Activated T-helper 1 cell treated with anti-CD3 and anti-CD28 coated beads, Interleukin-12 subunit alpha, Interleukin-12 subunit beta, Interleukin-2, Interleukin-4 antibody, amounts not matched to agents 30 ng/mL and 10 ng/mL and 1 ng/mL, durations not matched to agents 14 hours and 24 hours and 36 hours (primary cell): ENCODE data around the gene TPRX1. TPM values are rescaled to one million over a fixed set of nuclear protein-coding genes. Genes with fewer than 3 reads are reported as not detected.
"Not testable (repeated sequence)": the region's sequence is repeated elsewhere in the genome, so short reads cannot be mapped to it uniquely, and the experiment has no call there.

Experiments used
- DNase-seq: peaks from one replicate; pipeline ENCODE4 v3.0.0; 2021; ENCODE audit warnings: low spot score
- H3K27ac Mint-ChIP-seq: one replicate; pipeline ENCODE4 v1.8.0; 2021; ENCODE audit warnings: mild to moderate bottlenecking, mixed read lengths
- H3K27me3 Mint-ChIP-seq: one replicate; pipeline ENCODE4 v1.8.0; 2022; ENCODE audit warnings: mild to moderate bottlenecking, moderate library complexity, mixed read lengths; ENCODE audit not compliant: insufficient read depth
- H3K36me3 Mint-ChIP-seq: one replicate; pipeline ENCODE4 v1.8.0; 2021; ENCODE audit warnings: low read depth, mixed read lengths
- H3K4me1 Mint-ChIP-seq: one replicate; pipeline ENCODE4 v1.8.0; 2021; ENCODE audit warnings: low read depth, mixed read lengths
- H3K4me3 Mint-ChIP-seq: one replicate; pipeline ENCODE4 v1.8.0; 2021; ENCODE audit warnings: mild to moderate bottlenecking, moderate library complexity, mixed read lengths
- H3K9me3 Mint-ChIP-seq: one replicate; pipeline ENCODE4 v1.8.0; 2021; ENCODE audit warnings: mixed read lengths
- intact Hi-C: fragments of 100-400 bp; cut with micrococcal nuclease; formaldehyde crosslinking; loops from one replicate; pipeline ENCODE4 v1.15.1; 2024
- total RNA-seq: library from RNA; stranded (reverse); gene quantifications from 2 replicates; pipeline ENCODE4 v1.2.3, GENCODE V29; 2022

Gene TPRX1, protein sequence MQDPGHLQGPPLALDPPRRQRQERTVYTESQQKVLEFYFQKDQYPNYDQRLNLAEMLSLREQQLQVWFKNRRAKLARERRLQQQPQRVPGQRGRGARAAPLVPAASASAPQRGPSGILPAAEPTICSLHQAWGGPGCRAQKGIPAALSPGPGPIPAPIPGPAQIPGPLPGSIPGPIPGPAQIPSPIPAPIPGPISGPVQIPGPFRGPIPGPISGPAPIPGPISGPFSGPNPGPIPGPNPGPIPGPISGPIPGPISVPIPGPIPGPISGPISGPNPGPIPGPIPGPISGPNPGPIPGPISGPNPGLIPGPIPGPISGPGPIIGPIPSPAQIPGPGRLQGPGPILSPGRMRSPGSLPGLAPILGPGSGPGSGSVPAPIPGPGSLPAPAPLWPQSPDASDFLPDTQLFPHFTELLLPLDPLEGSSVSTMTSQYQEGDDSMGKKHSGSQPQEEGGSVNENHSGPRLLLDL
- not detected in 2 replicates for total RNA-seq

DNA sequence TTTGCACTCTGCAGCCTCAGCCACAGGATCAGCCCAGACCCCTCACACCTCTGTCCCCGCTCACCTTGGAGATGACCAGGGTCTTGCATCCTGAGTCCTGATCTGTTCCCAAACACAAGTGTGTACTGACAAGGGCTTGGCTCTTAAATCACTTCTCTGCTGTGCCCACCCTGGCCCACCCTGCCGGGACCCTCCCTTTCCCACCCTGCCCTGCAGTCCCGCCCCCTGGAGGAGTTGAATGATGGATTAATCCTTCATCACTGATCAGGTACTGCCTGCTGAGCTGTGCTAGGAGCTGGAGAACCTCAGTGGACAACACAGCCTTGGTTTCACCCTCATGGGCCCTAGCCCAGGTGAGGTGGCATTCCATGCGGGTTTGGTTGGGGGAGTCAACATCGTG lies at the start of gene TPRX1:
Gene TPRX1, minus strand, starts transcription at position 101 of the 400 bp plus-strand sequence. Its CDS starts 12 bp downstream, at position 89.
- H3K4me1 Mint-ChIP-seq, intact Hi-C loops, H3K27ac Mint-ChIP-seq, H3K4me3 Mint-ChIP-seq, H3K27me3 Mint-ChIP-seq, H3K9me3 Mint-ChIP-seq, H3K36me3 Mint-ChIP-seq, DNase-seq: not testable (repeated sequence)

DNA sequence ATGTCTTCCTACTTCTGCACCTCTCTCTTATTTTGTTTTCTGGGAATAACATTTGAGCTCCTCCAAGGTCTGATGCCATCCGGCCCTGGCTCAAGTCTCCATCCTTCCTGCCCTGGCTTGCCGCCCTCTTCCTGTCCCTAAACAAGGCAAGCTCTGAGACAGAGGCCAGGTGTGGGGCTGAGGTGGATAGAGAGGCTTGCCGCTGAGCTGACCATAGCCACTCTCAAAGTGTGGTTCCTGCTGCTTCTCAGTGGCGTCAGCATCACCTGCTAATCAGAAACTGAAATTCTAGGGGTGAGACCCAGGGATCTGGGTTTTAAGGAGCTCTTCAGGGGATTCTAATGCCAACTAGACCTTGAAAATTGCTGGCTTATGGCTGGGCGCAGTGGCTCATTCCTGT lies 48.7 kb upstream of the TPRX1 start:
- no peaks in the 10 kb centered on the region for H3K36me3 Mint-ChIP-seq
- no peak for DNase-seq
- peaks cover 17% of the 10 kb centered on the region for H3K27me3 Mint-ChIP-seq
- no peaks in the 10 kb centered on the region for H3K9me3 Mint-ChIP-seq
- intact Hi-C loops = no loop called here
- H3K27ac Mint-ChIP-seq = no peak overlapping the region
- H3K4me1 Mint-ChIP-seq = no peaks in the 10 kb centered on the region
- no peak overlapping the region for H3K4me3 Mint-ChIP-seq

DNA sequence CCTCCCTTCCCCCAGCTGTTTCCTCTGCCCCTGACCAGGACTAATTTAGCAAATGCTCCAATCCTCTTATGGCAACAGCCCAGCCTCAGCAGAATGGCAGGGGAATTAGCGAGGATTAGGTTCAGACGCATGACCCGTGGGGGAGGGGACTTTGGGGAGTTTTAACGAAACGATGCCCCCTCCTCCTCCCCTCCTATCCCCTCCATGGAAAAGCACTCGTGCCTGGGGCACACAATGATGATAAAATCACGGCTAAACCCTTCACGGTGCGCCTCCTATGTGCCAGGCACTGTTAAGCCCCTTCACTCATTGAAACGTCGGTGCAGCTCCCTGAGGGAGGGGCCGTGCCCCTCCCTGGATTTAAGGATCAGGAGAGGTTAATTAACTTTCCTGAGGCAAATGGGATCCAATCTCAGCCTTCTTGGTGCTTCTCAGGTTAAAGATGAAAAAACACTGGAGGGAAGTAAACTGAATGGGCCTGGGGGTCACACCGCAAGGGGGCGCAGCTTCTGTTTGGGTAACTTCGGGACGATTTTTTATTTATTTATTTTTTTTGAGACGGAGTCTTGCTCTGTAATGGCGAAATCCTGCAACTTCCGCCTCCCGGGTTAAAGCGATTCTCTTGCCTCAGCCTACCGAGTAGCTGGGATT lies 44.6 kb upstream of the TPRX1 start:
- intact Hi-C loops = no loop called here
- no peak for DNase-seq
- Mint-ChIP-seq H3K4me3 (no peak overlapping the region), H3K4me1 (no peaks in the 10 kb centered on the region), H3K27ac (no peak overlapping the region), H3K36me3 (no peaks in the 10 kb centered on the region), H3K9me3 (no peaks in the 10 kb centered on the region), H3K27me3 (peaks cover 20% of the 10 kb centered on the region)

DNA sequence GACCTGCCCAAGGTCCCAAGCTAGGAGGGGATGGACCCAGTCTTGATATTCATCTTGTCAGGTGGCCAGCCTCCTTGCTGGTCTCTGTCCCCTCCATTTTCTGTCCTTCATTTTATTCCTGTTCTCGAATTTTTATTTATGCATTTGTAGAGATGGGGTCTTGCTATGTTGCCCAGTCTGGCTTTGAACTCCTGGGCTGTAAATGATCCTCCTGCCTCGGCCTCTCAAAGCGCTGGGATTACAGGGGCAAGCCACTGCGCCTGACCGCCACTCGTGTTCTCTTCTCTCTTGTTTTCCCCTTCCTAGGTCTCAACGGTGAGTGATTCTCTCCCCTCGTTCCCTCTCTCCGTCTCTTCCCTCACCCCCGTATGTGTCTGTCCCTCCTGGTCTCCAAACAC lies 44.1 kb upstream of the TPRX1 start:
- no peak overlapping the region for H3K4me3 Mint-ChIP-seq
- DNase-seq = no peak
- H3K27ac Mint-ChIP-seq = no peak overlapping the region
- H3K4me1 Mint-ChIP-seq = no peaks in the 10 kb centered on the region
- H3K9me3 Mint-ChIP-seq = no peaks in the 10 kb centered on the region
- peaks cover 20% of the 10 kb centered on the region for H3K27me3 Mint-ChIP-seq
- intact Hi-C loops = no loop called here
- H3K36me3 Mint-ChIP-seq = no peaks in the 10 kb centered on the region

DNA sequence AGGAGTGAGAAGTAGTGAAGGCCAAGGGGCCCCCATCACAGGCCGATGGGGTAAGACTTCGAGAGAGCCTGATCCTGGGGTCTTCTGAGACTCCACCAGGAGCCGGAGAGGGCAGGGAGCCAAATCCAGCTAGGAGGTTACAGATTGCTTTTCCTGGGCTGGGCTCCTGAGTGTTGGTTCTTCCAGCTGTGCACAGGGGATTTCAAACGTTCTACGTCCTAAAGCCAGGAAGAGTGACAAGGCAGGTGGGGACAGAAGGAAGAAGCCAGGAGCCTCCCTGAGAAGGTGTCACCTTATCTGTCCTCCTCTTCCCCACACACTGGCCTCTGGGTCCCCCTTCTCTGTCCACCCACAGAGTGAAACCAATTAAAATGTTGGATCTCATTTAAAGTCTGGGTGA lies 38.6 kb upstream of the TPRX1 start:
- Mint-ChIP-seq H3K27me3 (peaks cover 5% of the 10 kb centered on the region), H3K27ac (no peak overlapping the region), H3K9me3 (no peaks in the 10 kb centered on the region), H3K4me3 (no peak overlapping the region), H3K4me1 (no peaks in the 10 kb centered on the region), H3K36me3 (no peaks in the 10 kb centered on the region)
- no peak for DNase-seq
- intact Hi-C loops = no loop called here

DNA sequence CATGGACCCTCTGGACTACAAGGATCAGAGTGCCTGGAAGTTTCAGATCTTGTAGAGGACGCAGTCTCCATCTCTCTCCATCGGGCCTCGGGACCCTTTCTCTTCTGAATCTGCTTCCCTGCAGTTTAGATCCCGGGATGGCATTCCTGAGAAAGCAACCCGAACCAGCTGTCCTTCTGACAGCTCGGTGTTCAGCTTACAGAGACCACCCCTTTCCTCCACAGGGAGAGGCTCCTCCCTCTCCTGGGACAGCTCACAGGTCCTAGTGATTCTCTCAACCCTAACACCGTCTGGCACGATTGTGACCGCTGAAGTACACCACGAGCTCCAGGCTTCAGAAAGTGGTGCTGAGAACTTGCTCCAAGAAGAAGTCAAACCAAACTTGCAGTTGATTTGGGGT lies 35.6 kb upstream of the TPRX1 start:
- H3K27me3 Mint-ChIP-seq = peaks cover 3% of the 10 kb centered on the region
- H3K36me3 Mint-ChIP-seq = no peaks in the 10 kb centered on the region
- no peaks in the 10 kb centered on the region for H3K9me3 Mint-ChIP-seq
- H3K4me1 Mint-ChIP-seq = no peaks in the 10 kb centered on the region
- H3K4me3 Mint-ChIP-seq = no peak overlapping the region
- intact Hi-C loops = no loop called here
- no peak for DNase-seq
- no peak overlapping the region for H3K27ac Mint-ChIP-seq

DNA sequence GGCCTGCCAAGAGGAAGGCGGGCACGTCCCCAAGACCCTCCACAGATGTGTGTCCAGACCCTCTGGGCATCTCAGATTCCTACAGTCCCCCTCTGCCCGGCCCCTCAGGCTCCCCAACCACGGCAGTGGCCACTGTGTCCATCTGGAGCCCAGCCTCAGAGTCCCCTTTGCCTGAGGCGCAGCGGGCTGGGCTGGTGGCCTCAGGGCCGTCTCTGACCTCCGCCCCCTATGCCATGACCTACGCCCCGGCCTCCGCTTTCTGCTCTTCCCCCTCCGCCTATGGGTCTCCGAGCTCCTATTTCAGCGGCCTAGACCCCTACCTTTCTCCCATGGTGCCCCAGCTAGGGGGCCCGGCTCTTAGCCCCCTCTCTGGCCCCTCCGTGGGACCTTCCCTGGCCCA lies 35.1 kb upstream of the TPRX1 start:
- no peak overlapping the region for H3K4me3 Mint-ChIP-seq
- H3K4me1 Mint-ChIP-seq = no peaks in the 10 kb centered on the region
- intact Hi-C loops = no loop called here
- H3K36me3 Mint-ChIP-seq = no peaks in the 10 kb centered on the region
- no peaks in the 10 kb centered on the region for H3K9me3 Mint-ChIP-seq
- DNase-seq = no peak
- H3K27ac Mint-ChIP-seq = no peak overlapping the region
- H3K27me3 Mint-ChIP-seq = peaks cover 3% of the 10 kb centered on the region

DNA sequence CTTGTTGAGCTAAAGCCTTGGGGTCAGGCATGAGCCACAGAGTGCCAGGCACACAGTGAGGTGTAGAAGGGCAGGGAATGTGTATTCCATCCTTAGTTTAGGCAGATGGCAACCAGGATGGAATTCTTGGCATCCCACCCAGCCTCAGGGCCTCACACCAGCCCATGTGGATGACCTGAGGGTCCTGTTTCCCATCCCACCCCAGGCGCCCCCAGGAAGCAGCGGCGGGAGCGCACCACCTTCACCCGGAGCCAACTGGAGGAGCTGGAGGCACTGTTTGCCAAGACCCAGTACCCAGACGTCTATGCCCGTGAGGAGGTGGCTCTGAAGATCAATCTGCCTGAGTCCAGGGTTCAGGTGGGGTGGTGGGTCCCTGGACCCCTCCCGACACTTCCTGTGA lies 31.7 kb upstream of the TPRX1 start:
- no peak for DNase-seq
- H3K27ac Mint-ChIP-seq = no peak overlapping the region
- no peaks in the 10 kb centered on the region for H3K4me1 Mint-ChIP-seq
- no peak overlapping the region for H3K4me3 Mint-ChIP-seq
- intact Hi-C loops = no loop called here
- H3K9me3 Mint-ChIP-seq = no peaks in the 10 kb centered on the region
- no peaks in the 10 kb centered on the region for H3K36me3 Mint-ChIP-seq
- no peaks in the 10 kb centered on the region for H3K27me3 Mint-ChIP-seq

DNA sequence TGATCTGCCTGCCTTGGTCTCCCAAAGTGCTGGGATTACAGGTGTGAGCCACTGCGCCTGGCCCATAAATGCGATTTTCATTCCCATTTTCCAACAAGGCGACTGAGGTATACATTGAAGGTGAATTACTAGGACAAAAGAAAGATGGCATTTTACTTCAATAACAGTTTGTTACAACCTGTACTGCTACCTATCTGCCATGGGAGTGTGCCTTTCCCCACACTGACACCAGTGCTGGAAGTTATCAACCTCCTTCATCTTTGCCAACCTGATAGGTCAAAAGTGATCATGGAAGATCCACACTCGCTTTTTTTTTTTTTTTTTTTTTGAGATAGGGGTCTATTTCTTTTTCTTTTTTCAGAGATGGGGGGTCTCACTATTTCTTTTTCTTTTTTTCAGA lies 28.4 kb upstream of the TPRX1 start:
- intact Hi-C loops = no loop called here
- Mint-ChIP-seq H3K27ac (no peak overlapping the region), H3K36me3 (no peaks in the 10 kb centered on the region), H3K4me1 (no peaks in the 10 kb centered on the region), H3K9me3 (no peaks in the 10 kb centered on the region), H3K27me3 (peaks cover 2% of the 10 kb centered on the region), H3K4me3 (no peak overlapping the region)
- no peak for DNase-seq

DNA sequence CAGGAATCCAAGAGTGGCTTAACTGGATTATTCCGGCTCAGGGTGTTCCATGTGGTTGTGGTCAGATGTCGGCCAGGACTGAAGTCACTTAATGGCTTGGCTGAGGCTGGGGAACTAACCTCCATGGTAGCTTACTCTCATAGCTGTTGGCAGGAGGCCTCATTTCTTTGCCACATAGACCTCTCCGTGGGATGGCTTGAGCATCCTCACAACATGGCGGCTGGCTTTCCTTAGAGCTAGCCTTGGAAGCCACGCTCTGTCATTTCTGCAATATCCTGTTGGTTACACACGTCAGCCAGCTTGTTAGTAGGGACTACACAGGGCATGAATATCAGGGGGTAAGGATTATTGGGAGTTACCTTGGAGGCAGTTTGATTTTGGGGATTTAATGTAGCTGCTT lies 22.4 kb upstream of the TPRX1 start:
- Mint-ChIP-seq H3K9me3 (no peaks in the 10 kb centered on the region), H3K4me3 (no peak overlapping the region), H3K36me3 (no peaks in the 10 kb centered on the region), H3K27me3 (peaks cover 3% of the 10 kb centered on the region), H3K27ac (no peak overlapping the region), H3K4me1 (no peaks in the 10 kb centered on the region)
- intact Hi-C loops = no loop called here
- DNase-seq = no peak

DNA sequence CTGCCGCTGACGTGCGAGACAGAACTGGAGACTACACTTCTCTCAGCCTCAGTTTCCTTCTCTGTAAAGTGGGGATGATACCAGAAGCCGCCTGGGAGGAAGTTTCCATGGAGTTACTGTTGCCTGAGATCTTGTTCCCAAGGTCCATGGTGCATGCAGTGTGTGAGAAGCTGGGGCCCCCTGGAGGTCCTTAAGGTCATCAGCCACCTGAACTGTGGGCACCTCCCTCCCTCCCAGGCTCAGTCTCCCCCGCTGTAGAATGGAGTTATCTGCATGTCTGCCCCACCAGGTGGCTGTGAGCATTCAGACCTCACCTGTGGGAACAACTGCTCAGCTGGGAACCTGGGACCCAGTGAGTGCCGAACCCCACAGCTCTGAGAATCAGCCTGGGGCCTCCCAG lies 20.0 kb upstream of the TPRX1 start:
- Mint-ChIP-seq H3K27me3 (peaks cover 10% of the 10 kb centered on the region), H3K9me3 (no peaks in the 10 kb centered on the region), H3K36me3 (no peaks in the 10 kb centered on the region), H3K27ac (no peak overlapping the region), H3K4me3 (no peak overlapping the region), H3K4me1 (no peaks in the 10 kb centered on the region)
- DNase-seq = no peak
- intact Hi-C loops = no loop called here

DNA sequence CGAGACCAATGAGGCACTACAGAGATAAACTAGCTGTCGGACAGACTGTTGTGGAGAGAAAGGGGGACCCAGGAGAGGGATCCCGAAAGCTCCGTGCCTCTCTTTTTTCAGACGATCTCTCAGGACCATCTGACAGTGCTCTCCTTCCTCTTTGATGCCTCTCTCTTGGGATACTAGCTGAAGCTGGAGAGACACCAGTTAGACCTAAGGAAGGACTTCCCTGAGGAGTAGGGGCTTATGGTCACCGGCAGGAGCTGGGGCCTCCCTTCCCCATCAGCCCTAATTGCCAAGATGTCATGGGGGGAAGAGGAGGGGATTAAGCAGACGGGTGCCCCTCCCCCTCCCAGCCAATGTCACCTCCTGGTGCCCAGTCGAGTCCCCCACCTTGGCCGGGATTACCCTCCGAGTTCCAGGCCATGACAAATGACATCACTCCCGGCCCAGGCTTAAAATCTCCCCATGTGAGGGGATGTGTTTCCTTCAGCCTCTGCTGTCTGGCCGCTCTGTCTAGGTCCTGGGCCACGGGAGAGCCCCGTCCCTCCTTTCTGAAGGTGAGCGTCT lies 17.2 kb upstream of the TPRX1 start, which contains the start of gene CRX:
Gene CRX, plus strand, starts transcription at position 478 of the 561 bp plus-strand sequence. CDS start 12,507 bp downstream, outside the sequence.
- Mint-ChIP-seq H3K9me3 (no peaks in the 10 kb centered on the region), H3K27ac (no peak within 1 kb of the TSS), H3K4me1 (no peaks in the 10 kb centered on the region), H3K4me3 (no peak within 1 kb of the TSS), H3K36me3 (no peaks in the 10 kb centered on the region), H3K27me3 (peaks cover 10% of the 10 kb centered on the region)
- no peak for DNase-seq
- intact Hi-C loops = no loop called here

DNA sequence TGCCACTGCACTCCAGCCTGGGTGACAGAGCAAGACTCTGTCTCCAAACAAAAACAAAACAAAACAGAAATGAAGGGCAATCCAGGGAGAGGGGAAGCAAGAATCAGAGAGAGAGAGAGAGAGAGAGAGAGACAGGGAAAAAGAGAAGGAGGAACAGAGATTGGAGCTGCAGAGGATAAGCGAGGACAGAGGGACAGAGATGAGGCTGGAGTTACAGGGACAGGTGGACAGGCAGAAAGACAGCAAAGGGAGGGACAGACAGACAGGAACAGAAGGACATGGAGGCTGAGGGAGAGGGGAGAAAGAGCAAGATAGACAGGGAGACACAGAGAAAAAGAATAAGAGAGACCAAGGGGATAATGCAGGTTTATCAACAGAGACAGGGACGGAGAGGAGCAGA lies 16.1 kb upstream of the TPRX1 start:
- Mint-ChIP-seq H3K4me3 (no peak overlapping the region), H3K27me3 (peaks cover 10% of the 10 kb centered on the region), H3K27ac (no peak overlapping the region), H3K9me3 (no peaks in the 10 kb centered on the region), H3K36me3 (no peaks in the 10 kb centered on the region), H3K4me1 (no peaks in the 10 kb centered on the region)
- no peak for DNase-seq
- intact Hi-C loops = no loop called here
